HTR-8/SVneo (cell line): ENCODE measurements around the gene PCDHGA10.
"Not testable (repeated sequence)": the region's sequence is repeated elsewhere in the genome, so short reads cannot be mapped to it uniquely, and the experiment has no call there.

ENCODE experiments used
- DNase-seq: peaks from one replicate; pipeline ENCODE4 v3.0.0; 2011; ENCODE audit warnings: low spot score, mixed read lengths; ENCODE audit not compliant: insufficient read length
- FAIRE-seq: peaks from 2 replicates; lab custom pipeline; 2011; peaks lifted over from hg19 to GRCh38; lab: Jason Lieb, UNC

The PCDHGA10 gene

GRCh38 chr5:141389153-141390042, 23.4 kb upstream of the PCDHGA10 start:
- no peak for FAIRE-seq
- DNase-seq, result no peak

- FAIRE-seq, result no peak
- DNase-seq, result no peak
These were observed 20.2 kb upstream of the PCDHGA10 start, which contains the start of gene PCDHGA8 for GRCh38 chr5:141392429-141393198. PCDHGA8 (plus strand) TSS chr5:141392633; CDS start chr5:141392814, 181 bp downstream.

GRCh38 chr5:141393267-141393666, 19.5 kb upstream of the PCDHGA10 start:
- DNase-seq, result no peak
- FAIRE-seq, result no peak

- not testable (repeated sequence) for DNase-seq, FAIRE-seq
These were observed 18.2 kb upstream of the PCDHGA10 start for GRCh38 chr5:141394401-141395187.

- FAIRE-seq, result peak; percentile 76
- DNase-seq, result not testable (repeated sequence)
These were observed 14.8 kb upstream of the PCDHGA10 start, which contains the start of gene PCDHGB5 for GRCh38 chr5:141397756-141398551. PCDHGB5 (plus strand) TSS chr5:141397947; CDS start chr5:141398128, 181 bp downstream.

- no peak for DNase-seq
- no peak for FAIRE-seq
These were observed 14.2 kb upstream of the PCDHGA10 start for GRCh38 chr5:141398608-141399007.

- FAIRE-seq, result no peak
- DNase-seq, result no peak
These were observed 13.1 kb upstream of the PCDHGA10 start for GRCh38 chr5:141399555-141400258.

- no peak for FAIRE-seq
- no peak for DNase-seq
These were observed 10.1 kb upstream of the PCDHGA10 start, which contains the start of gene PCDHGA9 for GRCh38 chr5:141402553-141403243. PCDHGA9 (plus strand) TSS chr5:141402778; CDS start chr5:141402953, 175 bp downstream.

- DNase-seq (no peak), FAIRE-seq (no peak)
These were observed 9.4 kb upstream of the PCDHGA10 start for GRCh38 chr5:141403387-141403786.

GRCh38 chr5:141407790-141408505, 4.8 kb upstream of the PCDHGA10 start, which contains the start of gene PCDHGB6:
PCDHGB6 (plus strand) TSS chr5:141408021; CDS start chr5:141408203, 182 bp downstream.
- FAIRE-seq, DNase-seq: not testable (repeated sequence)

GRCh38 chr5:141409598-141410306, 3.0 kb upstream of the PCDHGA10 start:
- DNase-seq (no peak), FAIRE-seq (no peak)

- DNase-seq (no peak), FAIRE-seq (no peak)
These were observed 1.2 kb upstream of the PCDHGA10 start for GRCh38 chr5:141411575-141411974.

GRCh38 chr5:141413540-141414069, 818 bp downstream of the PCDHGA10 start:
- FAIRE-seq, result no peak
- no peak for DNase-seq

- not testable (repeated sequence) for DNase-seq, FAIRE-seq
These were observed 1.9 kb downstream of the PCDHGA10 start for GRCh38 chr5:141414548-141415274.

GRCh38 chr5:141415275-141415618, 2.5 kb downstream of the PCDHGA10 start:
- not testable (repeated sequence) for DNase-seq, FAIRE-seq
